OCI-LY1 (cell line): ENCODE results near the gene ADA.

Experiments used
- EZH2 ChIP-seq: fragments of 200-600 bp; sonication (generic), shearing (Covaris generic); IDR thresholded peaks from 2 replicates; pipeline ENCODE4 v1.8.0; 2017; ENCODE audit warnings: borderline replicate concordance, mixed run types, mild to moderate bottlenecking, antibody characterized with exemption, low read length, moderate library complexity, mixed read lengths
- TF ChIP-seq, protein P1 (sequence below): fragments of 200-600 bp; sonication (generic), shearing (Covaris generic); IDR thresholded peaks from 2 replicates; pipeline ENCODE4 v1.5.1; 2017; ENCODE audit warnings: mild to moderate bottlenecking, antibody characterized with exemption, low read length, moderate library complexity, mixed read lengths

DNA sequence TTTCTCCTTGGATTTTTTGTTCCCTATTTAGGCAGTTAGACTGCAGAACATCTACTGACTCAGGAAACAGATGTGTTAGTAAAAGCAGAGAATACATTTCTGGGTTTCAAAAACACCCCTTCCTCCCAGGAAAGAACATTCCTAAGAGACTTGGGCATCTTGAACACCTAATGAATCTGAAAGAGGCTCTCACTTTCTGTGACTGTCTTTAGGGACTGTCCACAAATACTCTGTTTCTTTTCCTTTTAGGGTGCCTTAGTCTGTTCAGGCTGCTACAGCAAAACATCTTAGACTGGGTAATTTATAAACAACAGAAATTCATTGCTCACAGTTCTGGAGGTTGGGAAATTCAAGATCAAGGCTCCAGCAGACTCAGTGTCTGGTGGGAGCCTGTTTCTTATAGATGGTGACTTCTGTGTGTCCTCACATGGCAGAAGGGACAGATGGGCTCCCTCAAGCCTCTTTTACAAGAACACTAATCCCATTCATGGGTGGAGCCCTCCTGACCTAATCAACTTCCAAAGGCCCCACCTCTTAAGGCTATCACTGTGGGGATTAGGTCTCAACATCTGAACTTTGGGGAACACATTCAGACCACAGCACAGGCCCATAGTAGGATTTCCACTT lies 44.3 kb upstream of the ADA start:
- no peak for TF ChIP-seq EZH2
- TF ChIP-seq, protein P1, sequence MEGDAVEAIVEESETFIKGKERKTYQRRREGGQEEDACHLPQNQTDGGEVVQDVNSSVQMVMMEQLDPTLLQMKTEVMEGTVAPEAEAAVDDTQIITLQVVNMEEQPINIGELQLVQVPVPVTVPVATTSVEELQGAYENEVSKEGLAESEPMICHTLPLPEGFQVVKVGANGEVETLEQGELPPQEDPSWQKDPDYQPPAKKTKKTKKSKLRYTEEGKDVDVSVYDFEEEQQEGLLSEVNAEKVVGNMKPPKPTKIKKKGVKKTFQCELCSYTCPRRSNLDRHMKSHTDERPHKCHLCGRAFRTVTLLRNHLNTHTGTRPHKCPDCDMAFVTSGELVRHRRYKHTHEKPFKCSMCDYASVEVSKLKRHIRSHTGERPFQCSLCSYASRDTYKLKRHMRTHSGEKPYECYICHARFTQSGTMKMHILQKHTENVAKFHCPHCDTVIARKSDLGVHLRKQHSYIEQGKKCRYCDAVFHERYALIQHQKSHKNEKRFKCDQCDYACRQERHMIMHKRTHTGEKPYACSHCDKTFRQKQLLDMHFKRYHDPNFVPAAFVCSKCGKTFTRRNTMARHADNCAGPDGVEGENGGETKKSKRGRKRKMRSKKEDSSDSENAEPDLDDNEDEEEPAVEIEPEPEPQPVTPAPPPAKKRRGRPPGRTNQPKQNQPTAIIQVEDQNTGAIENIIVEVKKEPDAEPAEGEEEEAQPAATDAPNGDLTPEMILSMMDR = no peak
